Stimulated activated naive CD8-positive, alpha-beta T cell treated with anti-CD3 and anti-CD28 coated beads, Interleukin-15, Interleukin-2, amounts not matched to agents 100 ng/mL and 50 ng/mL, for 24 hours (primary cell): ENCODE measurements around the gene BICDL2.
A peak's percentile ranks its signal among the peaks of the same experiment; 100 is the strongest.
"Not testable (repeated sequence)": the region's sequence is repeated elsewhere in the genome, so short reads cannot be mapped to it uniquely, and the experiment has no call there.

Experiments used
- H3K27ac Mint-ChIP-seq: one replicate; pipeline ENCODE4 v1.8.0; 2021; ENCODE audit warnings: mild to moderate bottlenecking, mixed read lengths
- H3K27me3 Mint-ChIP-seq: one replicate; pipeline ENCODE4 v1.8.0; 2021; ENCODE audit warnings: mixed read lengths
- H3K36me3 Mint-ChIP-seq: one replicate; pipeline ENCODE4 v1.8.0; 2021; ENCODE audit warnings: low read depth, mixed read lengths
- H3K4me1 Mint-ChIP-seq: one replicate; pipeline ENCODE4 v1.8.0; 2021; ENCODE audit warnings: low read depth, mixed read lengths
- H3K4me3 Mint-ChIP-seq: one replicate; pipeline ENCODE4 v1.8.0; 2021; ENCODE audit warnings: mild to moderate bottlenecking, mixed read lengths
- H3K9me3 Mint-ChIP-seq: one replicate; pipeline ENCODE4 v1.8.0; 2021; ENCODE audit warnings: mixed read lengths

BICDL2 gene

DNA sequence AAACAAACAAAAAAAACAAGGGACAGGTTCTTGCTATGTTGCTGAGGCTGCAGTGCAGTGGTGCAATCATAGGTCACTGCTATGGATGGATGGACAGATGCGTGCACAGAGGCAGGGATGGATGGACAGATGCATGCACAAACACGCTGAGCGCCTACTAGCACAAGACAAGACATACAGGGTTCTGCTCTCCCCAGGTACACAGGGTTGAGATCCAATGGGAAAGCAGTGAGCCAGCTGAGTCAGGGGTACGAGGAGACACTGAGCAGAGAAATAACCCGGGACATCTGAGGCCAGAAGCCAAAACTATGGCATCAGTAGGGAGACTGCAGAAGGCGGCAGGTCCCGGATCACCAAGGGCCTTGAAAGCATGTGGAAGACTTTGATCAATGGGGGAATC, 34.9 kb upstream of the BICDL2 start:
- Mint-ChIP-seq H3K36me3 (peaks cover 33% of the 10 kb centered on the region), H3K4me1 (peaks cover 79% of the 10 kb centered on the region), H3K9me3 (no peaks in the 10 kb centered on the region), H3K4me3 (no peak overlapping the region), H3K27me3 (no peaks in the 10 kb centered on the region), H3K27ac (peak overlapping the region; percentile 43)

DNA sequence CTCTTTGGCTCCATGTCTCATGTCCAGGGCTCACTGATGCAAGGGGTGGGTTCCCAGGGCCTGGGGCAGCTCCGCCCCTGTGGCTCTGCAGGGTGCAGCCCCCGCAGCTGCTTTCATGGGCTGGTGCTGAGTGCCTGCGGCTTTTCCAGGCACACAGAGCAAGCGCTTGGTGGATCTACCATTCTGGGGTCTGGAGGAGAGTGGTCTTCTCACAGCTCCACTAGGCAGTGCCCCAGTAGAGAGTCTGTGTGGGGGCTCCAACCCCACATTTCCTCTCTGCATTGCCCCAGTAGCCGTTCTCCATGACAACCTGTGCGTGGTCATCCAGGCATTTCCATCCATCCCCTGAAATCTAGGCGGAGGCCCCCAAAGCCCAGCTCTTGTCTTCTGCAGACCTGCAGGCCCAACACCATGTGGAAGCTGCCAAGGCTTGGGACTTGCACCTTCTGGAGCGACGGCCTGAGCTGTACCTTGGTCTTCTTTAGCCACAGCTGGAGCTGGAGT, 33.9 kb upstream of the BICDL2 start:
- Mint-ChIP-seq H3K27me3 (no peaks in the 10 kb centered on the region), H3K4me3 (no peak overlapping the region), H3K36me3 (peaks cover 33% of the 10 kb centered on the region), H3K27ac (peak overlapping the region; percentile 84), H3K9me3 (no peaks in the 10 kb centered on the region), H3K4me1 (peaks cover 69% of the 10 kb centered on the region)

GRCh38 chr16:3069146-3069545, 32.4 kb upstream of the BICDL2 start:
- Mint-ChIP-seq H3K4me3 (peak overlapping the region; percentile 27), H3K4me1 (peaks cover 67% of the 10 kb centered on the region), H3K27ac (peak overlapping the region; percentile 84), H3K36me3 (peaks cover 36% of the 10 kb centered on the region)
- H3K9me3 Mint-ChIP-seq, H3K27me3 Mint-ChIP-seq: not testable (repeated sequence)

GRCh38 chr16:3068487-3068886, 31.7 kb upstream of the BICDL2 start:
- H3K9me3 Mint-ChIP-seq, result no peaks in the 10 kb centered on the region
- peaks cover 64% of the 10 kb centered on the region for H3K4me1 Mint-ChIP-seq
- peak overlapping the region; percentile 93 for H3K27ac Mint-ChIP-seq
- peaks cover 36% of the 10 kb centered on the region for H3K36me3 Mint-ChIP-seq
- peak overlapping the region; percentile 99 for H3K4me3 Mint-ChIP-seq
- H3K27me3 Mint-ChIP-seq, result no peaks in the 10 kb centered on the region

GRCh38 chr16:3066440-3066748, 29.6 kb upstream of the BICDL2 start:
- Mint-ChIP-seq H3K27me3 (no peaks in the 10 kb centered on the region), H3K9me3 (no peaks in the 10 kb centered on the region), H3K4me1 (peaks cover 58% of the 10 kb centered on the region), H3K4me3 (peak overlapping the region; percentile 99), H3K27ac (peak overlapping the region; percentile 99), H3K36me3 (peaks cover 36% of the 10 kb centered on the region)

DNA sequence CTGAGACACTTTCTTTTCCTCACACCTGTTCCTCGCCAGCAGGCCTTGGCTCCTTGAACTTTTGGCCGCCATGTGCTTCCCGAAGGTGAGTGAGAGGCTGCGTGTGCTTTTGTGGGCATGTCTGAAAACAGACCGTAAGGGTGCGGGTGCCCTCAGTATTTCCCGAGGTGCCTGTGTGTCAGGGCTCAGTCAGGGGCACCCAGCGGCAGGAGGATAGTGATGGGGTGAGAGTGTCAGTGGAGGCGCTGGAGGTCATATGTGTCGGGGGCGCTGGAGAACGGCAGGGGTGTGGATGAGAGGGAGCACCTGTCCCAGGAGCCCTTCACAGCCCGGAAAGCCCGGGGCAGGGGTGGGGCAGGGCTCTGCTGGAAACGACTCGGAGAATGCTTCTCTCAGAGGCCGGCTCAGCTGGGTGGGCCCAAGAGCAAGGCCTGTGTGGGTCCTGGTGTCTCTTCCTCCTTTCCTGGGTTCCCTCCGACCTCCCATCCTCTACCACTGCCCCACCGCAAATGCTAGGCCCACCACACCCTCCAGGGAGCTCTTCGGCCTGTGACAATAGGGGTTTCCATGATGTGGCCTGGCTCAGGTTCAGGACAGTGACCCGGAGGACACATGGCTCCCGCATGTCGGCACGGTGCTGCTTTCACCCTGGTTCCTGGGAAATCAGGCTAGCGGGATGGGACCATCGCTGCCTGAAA, 29.1 kb upstream of the BICDL2 start:
- H3K27ac Mint-ChIP-seq, result peak overlapping the region; percentile 99
- peak overlapping the region; percentile 99 for H3K4me3 Mint-ChIP-seq
- H3K36me3 Mint-ChIP-seq, result peaks cover 36% of the 10 kb centered on the region
- no peaks in the 10 kb centered on the region for H3K9me3 Mint-ChIP-seq
- H3K4me1 Mint-ChIP-seq, result peaks cover 54% of the 10 kb centered on the region
- H3K27me3 Mint-ChIP-seq, result no peaks in the 10 kb centered on the region

GRCh38 chr16:3065069-3065741, 28.5 kb upstream of the BICDL2 start, which contains the start of gene IL32:
IL32 (plus strand) TSS chr16:3065640; CDS start chr16:3065812, 172 bp downstream.
- peak within 1 kb of the TSS; percentile 99 for H3K4me3 Mint-ChIP-seq
- peak within 1 kb of the TSS; percentile 99 for H3K27ac Mint-ChIP-seq
- H3K27me3 Mint-ChIP-seq, result no peaks in the 10 kb centered on the region
- H3K36me3 Mint-ChIP-seq, result peaks cover 35% of the 10 kb centered on the region
- H3K4me1 Mint-ChIP-seq, result peaks cover 56% of the 10 kb centered on the region
- H3K9me3 Mint-ChIP-seq, result no peaks in the 10 kb centered on the region

GRCh38 chr16:3063625-3064386, 27.1 kb upstream of the BICDL2 start:
- Mint-ChIP-seq H3K27me3 (no peaks in the 10 kb centered on the region), H3K4me3 (no peak overlapping the region), H3K9me3 (no peaks in the 10 kb centered on the region), H3K36me3 (peaks cover 24% of the 10 kb centered on the region), H3K4me1 (peaks cover 52% of the 10 kb centered on the region), H3K27ac (peak overlapping the region; percentile 72)

DNA sequence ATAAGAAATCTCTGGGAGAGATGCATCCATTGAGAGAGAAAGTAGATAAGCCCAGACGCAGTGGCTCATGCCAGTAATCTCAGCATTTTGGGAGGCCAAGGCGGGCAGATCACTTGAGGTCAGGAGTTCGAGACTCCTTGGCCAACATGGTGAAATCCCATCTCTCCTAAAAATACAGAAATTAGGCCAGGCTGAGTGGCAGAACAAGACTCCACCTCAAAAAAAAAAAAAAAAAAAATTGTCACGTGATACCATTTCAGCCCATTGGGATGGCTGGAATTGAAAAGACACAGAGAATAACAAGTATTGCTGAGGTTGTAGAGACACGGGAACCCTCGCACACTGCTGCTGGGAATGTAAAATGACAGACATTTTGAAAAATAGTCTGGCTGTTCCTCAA, 25.8 kb upstream of the BICDL2 start:
- Mint-ChIP-seq H3K4me3 (no peak overlapping the region), H3K36me3 (peaks cover 12% of the 10 kb centered on the region), H3K4me1 (peaks cover 45% of the 10 kb centered on the region), H3K27ac (no peak overlapping the region), H3K27me3 (no peaks in the 10 kb centered on the region), H3K9me3 (no peaks in the 10 kb centered on the region)

GRCh38 chr16:3060339-3061127, 23.8 kb upstream of the BICDL2 start:
- peaks cover 5% of the 10 kb centered on the region for H3K36me3 Mint-ChIP-seq
- H3K27me3 Mint-ChIP-seq, result no peaks in the 10 kb centered on the region
- peak overlapping the region; percentile 90 for H3K27ac Mint-ChIP-seq
- peaks cover 57% of the 10 kb centered on the region for H3K4me1 Mint-ChIP-seq
- peak overlapping the region; percentile 81 for H3K4me3 Mint-ChIP-seq
- H3K9me3 Mint-ChIP-seq, result no peaks in the 10 kb centered on the region

GRCh38 chr16:3059723-3060242, 23.0 kb upstream of the BICDL2 start:
- peaks cover 57% of the 10 kb centered on the region for H3K4me1 Mint-ChIP-seq
- peak overlapping the region; percentile 81 for H3K4me3 Mint-ChIP-seq
- peak overlapping the region; percentile 90 for H3K27ac Mint-ChIP-seq
- H3K27me3 Mint-ChIP-seq, result no peaks in the 10 kb centered on the region
- H3K9me3 Mint-ChIP-seq, result no peaks in the 10 kb centered on the region
- peaks cover 9% of the 10 kb centered on the region for H3K36me3 Mint-ChIP-seq

DNA sequence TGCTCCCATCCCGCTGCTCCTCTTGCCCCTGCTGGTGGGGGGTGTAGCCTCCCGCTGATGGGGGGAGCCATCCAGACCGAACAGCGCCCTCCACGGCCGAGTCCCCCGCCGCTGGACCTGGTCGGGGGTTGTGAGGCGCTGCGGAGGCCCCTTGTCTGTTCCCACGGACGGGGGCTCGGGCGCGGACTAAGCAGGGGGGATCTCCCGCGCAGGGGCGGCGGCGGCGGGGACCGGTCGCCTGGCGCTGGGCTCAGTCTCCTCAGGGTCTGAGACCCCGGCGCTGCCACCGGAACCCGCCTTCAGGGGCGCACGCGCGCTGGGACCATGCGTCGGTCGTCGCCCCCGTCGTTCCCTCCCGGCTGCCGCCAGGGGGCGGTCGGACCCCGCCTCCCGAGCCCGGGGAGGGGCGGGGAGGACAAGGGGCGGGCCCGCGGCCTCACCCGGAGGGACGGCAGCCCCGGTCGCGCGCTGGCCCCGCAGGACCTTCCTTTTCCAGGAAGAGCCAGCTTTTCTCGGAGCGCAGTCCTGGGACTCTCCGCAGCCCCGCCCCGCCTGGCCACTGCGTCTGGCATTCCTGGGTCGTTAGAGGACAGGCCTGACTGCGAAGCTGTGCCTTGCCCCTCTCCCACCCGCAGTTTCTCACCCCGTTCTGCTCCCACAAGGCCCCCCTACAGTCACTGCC, 22.4 kb upstream of the BICDL2 start:
- Mint-ChIP-seq H3K27me3 (no peaks in the 10 kb centered on the region), H3K27ac (peak overlapping the region; percentile 90)

GRCh38 chr16:3058139-3059030, 21.6 kb upstream of the BICDL2 start:
- peak overlapping the region; percentile 85 for H3K4me3 Mint-ChIP-seq
- peaks cover 9% of the 10 kb centered on the region for H3K36me3 Mint-ChIP-seq
- H3K9me3 Mint-ChIP-seq, result no peaks in the 10 kb centered on the region
- H3K27ac Mint-ChIP-seq, result no peak overlapping the region
- H3K27me3 Mint-ChIP-seq, result no peaks in the 10 kb centered on the region
- peaks cover 57% of the 10 kb centered on the region for H3K4me1 Mint-ChIP-seq

More for the DNA sequence above, 22.4 kb upstream of the BICDL2 start:
- H3K36me3 Mint-ChIP-seq, result peaks cover 9% of the 10 kb centered on the region
- peak overlapping the region; percentile 85 for H3K4me3 Mint-ChIP-seq
- no peaks in the 10 kb centered on the region for H3K9me3 Mint-ChIP-seq
- peaks cover 55% of the 10 kb centered on the region for H3K4me1 Mint-ChIP-seq
